Loucy (cell line): Measurements from ENCODE around the gene E2F7.

Source experiments
- CTCF ChIP-seq: fragments of 200-600 bp; sonication (generic); conservative IDR thresholded peaks from 2 replicates; pipeline ENCODE4 v1.5.1; 2014; ENCODE audit warnings: mild to moderate bottlenecking, antibody characterized with exemption, low read length
- EZH2phosphoT487 ChIP-seq: fragments of 200-600 bp; IDR thresholded peaks from 2 replicates; pipeline ENCODE4 v1.6.1; 2018; ENCODE audit warnings: antibody characterized with exemption, mild to moderate bottlenecking, moderate library complexity, borderline replicate concordance

DNA sequence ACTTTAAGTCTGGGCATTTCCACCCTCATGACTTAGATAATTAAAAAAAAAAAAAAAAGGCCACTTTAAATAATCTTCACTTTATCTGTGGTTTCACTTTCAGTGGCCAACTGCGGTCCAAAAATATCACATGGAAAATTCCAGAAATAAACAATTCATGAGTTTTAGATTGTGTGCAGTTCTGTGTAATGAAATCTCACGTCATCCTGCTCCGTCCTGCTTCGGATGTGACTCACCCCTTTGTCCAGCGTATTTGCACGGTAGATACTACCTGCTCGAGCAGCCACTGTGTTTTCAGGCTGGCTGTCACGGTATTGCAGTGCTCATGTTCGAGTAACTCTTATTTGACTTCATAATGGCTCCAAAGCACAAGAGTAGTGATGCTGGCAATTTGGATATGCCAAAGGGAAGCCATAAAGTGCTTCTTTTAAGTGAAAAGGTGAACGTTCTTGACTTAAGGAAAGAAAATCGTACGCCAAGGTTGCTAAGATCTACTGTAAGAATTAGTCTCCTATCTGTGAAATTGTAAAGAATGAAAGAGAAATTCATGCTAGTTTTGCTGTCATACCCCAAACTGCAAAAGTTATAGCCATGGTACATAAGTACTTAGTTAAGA, 2.4 kb downstream of the E2F7 start:
- TF ChIP-seq CTCF (no peak), EZH2phosphoT487 (no peak)
